RKO (cell line): ENCODE measurements around the gene PIP4K2A.

Experiments
- DNase-seq: peaks from one replicate; pipeline ENCODE4 v3.0.0-alpha.2; 2016; ENCODE audit warnings: low spot score

PIP4K2A gene

GRCh38 chr10:22599048-22599561, 115.3 kb downstream of the PIP4K2A start:
- peak; percentile 79 for DNase-seq

- DNase-seq = no peak
Observed at GRCh38 chr10:22598478-22598877, 115.9 kb downstream of the PIP4K2A start.

- no peak for DNase-seq
Observed at GRCh38 chr10:22597138-22597537, 117.2 kb downstream of the PIP4K2A start.

- no peak for DNase-seq
Observed at GRCh38 chr10:22593636-22594198, 120.7 kb downstream of the PIP4K2A start.

GRCh38 chr10:22593026-22593425, 121.4 kb downstream of the PIP4K2A start:
- DNase-seq = no peak

GRCh38 chr10:22589851-22590514, 124.4 kb downstream of the PIP4K2A start:
- no peak for DNase-seq

- no peak for DNase-seq
Observed at GRCh38 chr10:22588462-22588861, 125.9 kb downstream of the PIP4K2A start.

- no peak for DNase-seq
Observed at GRCh38 chr10:22583683-22584082, 130.7 kb downstream of the PIP4K2A start.

GRCh38 chr10:22581461-22581860, 132.9 kb downstream of the PIP4K2A start:
- DNase-seq = no peak

- DNase-seq = no peak
Observed at GRCh38 chr10:22580711-22581110, 133.7 kb downstream of the PIP4K2A start.

GRCh38 chr10:22579826-22580225, 134.6 kb downstream of the PIP4K2A start:
- no peak for DNase-seq

- DNase-seq = peak; percentile 30
Observed at GRCh38 chr10:22573820-22574569, 140.4 kb downstream of the PIP4K2A start.

- DNase-seq = no peak
Observed at GRCh38 chr10:22570733-22571430, 143.5 kb downstream of the PIP4K2A start.

- no peak for DNase-seq
Observed at GRCh38 chr10:22570234-22570633, 144.1 kb downstream of the PIP4K2A start.

- no peak for DNase-seq
Observed at GRCh38 chr10:22568928-22569327, 145.4 kb downstream of the PIP4K2A start.

- no peak for DNase-seq
Observed at GRCh38 chr10:22564060-22564459, 150.3 kb downstream of the PIP4K2A start.

GRCh38 chr10:22561909-22562308, 152.5 kb downstream of the PIP4K2A start:
- no peak for DNase-seq

- no peak for DNase-seq
Observed at GRCh38 chr10:22560913-22561239, 153.5 kb downstream of the PIP4K2A start.

GRCh38 chr10:22560096-22560912, 154.1 kb downstream of the PIP4K2A start:
- no peak for DNase-seq

- no peak for DNase-seq
Observed at GRCh38 chr10:22557321-22557720, 157.1 kb downstream of the PIP4K2A start.

- no peak for DNase-seq
Observed at GRCh38 chr10:22556774-22557173, 157.6 kb downstream of the PIP4K2A start.
